ENCODE measurements around the gene HIC1.
A peak's percentile ranks its signal among the peaks of the same experiment; 100 is the strongest.

Gene HIC1

DNA sequence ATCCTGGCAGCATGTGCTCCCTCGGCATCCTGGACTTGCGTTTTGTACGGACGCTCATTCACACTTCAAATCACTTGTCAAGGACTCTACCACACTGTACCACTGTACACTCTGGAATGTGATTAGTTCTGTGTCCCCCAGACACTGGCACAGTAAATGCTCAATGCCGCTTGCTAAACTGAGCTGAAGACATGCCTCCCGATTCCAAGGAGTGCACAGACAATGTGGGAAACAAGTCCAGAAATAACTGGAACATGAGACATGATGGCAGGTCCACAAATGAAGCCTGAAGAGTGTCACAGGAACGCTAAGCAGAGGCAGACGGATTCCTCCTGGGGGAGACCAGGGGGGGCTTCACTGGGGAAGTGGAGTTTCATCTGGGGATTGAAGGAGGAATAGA is 22.1 kb downstream of the HIC1 start:
- no peak for DNase-seq

DNA sequence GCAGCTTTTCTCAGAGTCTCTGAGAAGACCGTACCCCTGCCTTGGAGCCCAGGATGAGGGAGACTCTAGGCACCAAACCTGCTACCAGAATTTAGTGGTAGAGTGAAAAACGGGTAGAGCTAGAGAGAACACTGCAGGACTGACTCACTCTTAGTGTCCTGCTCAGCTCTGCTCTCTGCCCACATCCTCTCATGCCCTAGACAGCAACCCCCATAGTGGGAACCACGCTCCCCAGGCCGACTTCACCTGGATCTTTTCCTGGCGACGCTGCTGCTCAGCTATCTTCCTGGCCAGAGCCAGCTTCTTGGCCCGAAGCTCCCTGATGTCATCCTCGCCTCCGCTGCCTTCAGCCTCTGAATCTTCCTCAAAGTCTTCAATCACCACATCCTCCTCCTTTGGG is 26.7 kb downstream of the HIC1 start:
- DNase-seq: no peak

- DNase-seq: no peak
These were observed 27.3 kb downstream of the HIC1 start for GRCh38 chr17:2082003-2082781.

GRCh38 chr17:2083613-2084035 is 28.7 kb downstream of the HIC1 start:
- DNase-seq: no peak

DNA sequence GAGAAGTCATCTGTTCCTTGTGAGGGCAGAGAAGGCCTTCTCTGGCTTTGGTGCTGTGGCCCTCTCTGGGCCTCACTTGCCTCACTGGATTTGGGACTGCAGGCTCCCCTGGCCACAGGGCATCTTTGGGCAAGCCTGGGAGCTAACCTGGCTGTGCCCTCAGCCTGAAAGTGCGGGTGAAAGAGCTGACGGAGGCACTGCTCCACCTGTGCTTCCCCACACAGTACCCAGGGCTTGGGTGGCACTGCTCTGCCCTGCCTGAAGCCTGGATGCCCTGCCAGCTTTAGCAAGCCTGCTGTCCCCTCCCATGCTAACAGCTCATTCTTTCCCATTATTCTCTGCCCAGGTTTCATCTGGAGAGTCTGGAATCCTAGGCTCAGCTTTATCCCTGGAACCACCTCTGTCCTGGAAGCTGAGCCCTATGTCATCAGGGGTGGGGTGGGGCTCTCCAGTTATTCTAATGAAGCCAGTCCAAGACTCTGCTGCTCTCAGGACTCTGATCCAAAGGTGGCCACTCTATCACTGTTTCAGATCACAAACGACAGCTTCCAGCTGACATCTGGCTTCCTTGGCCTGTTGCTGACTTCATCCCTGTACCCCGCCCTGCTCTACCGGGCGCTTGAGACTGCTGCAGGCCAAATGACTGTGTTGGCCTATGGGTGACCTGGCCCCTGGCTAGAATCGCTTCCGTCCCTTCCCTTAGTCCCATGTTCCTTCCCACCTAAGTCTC is 29.3 kb downstream of the HIC1 start:
- no peak for DNase-seq

- DNase-seq: no peak
These were observed 30.1 kb downstream of the HIC1 start for GRCh38 chr17:2084766-2085647.

- DNase-seq: no peak
These were observed 30.7 kb downstream of the HIC1 start for GRCh38 chr17:2085648-2085949.

- no peak for DNase-seq
These were observed 31.4 kb downstream of the HIC1 start for GRCh38 chr17:2086306-2086705.

- no peak for DNase-seq
These were observed 32.8 kb downstream of the HIC1 start for GRCh38 chr17:2087597-2088211.

- DNase-seq: no peak
These were observed 34.1 kb downstream of the HIC1 start for GRCh38 chr17:2089021-2089422.

GRCh38 chr17:2090210-2090641 is 35.3 kb downstream of the HIC1 start:
- no peak for DNase-seq

DNA sequence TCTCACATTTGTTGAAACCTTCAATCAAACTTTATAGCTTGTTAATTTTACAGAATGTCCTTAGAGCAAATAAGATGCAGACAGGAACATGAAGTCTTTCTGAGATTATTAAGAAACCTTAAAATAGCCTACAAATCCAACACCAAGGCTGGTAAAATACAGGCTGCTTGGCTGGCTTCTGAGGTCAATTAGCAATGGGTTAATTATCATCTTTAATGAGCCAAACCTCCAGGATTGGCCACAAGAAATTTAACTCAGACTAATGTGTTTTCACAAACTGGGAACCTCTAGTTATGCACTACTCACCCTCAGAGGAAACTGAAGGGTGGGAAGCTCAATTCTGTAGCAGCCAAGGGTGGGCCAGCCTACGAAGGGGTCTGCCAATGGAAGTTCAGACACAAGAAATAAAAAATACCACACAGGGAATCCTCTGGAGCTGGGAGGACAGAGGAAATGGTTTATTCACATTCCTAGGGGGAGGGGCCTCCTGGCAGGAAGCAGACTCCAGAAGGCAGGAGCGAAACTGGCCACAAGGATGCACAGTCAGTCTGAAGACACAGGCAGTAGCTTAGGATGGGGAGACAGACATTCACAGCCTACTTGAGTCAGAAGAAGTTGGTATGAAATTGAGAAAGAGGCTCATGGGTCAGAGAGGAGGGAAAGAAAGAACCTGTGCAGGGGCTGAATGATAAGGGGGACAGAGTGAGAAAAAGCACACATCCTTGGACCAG is 36.1 kb downstream of the HIC1 start:
- no peak for DNase-seq

- no peak for DNase-seq
These were observed 37.4 kb downstream of the HIC1 start for GRCh38 chr17:2092253-2092652.

DNA sequence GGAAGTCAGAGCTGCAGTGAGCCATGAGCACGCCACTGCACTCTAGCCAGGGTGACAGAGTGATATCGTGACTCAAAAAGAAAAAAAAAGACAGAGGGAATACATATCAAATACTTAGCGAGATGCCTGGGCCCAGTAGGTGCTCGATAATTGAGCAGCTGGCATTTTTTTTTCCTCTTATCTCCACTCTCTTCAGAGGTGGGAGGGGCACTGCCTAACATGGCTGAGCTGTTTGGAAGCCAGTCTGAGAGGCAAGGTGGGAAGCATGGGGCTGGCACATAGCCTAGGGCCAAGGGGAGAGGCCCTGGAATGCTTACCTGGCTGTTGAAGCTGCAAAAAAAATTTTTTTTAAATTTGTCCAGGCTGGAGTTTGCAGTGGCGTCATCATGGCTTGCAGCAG is 38.4 kb downstream of the HIC1 start:
- no peak for DNase-seq

DNA sequence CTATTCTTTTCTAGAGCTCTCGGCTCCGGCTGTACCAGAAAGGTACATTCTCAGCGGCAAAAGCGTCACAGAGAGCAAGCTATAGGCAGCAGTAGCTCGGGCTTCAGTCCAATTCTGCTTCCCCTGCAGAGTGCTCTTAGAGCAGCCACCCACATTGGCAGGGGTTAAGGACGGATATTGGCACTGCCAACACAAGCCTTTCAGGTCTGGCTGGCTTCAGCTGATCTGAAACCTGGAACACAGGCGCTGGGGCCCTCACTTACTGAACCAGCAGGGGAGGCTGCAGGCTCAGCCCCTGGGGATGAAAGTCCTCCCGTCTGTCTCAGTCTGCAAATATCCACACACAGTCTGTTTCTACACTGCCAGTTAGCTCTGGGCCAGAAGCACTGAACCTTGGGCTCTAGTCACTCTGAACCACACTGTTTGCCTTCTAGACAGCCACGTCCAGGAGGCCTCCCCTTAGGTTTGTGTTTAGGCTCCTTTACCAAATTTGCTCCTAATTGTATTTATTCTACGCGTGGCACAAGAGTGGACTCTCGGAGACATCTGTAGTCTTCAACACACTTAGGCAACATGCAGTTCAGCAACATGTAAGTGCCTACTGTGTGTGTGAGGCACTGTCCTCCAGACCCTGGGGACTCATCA is 40.1 kb downstream of the HIC1 start:
- peak in 1 of 2 experiments; percentile 7 for DNase-seq

- DNase-seq: no peak
These were observed 40.6 kb downstream of the HIC1 start for GRCh38 chr17:2095536-2095910.

DNA sequence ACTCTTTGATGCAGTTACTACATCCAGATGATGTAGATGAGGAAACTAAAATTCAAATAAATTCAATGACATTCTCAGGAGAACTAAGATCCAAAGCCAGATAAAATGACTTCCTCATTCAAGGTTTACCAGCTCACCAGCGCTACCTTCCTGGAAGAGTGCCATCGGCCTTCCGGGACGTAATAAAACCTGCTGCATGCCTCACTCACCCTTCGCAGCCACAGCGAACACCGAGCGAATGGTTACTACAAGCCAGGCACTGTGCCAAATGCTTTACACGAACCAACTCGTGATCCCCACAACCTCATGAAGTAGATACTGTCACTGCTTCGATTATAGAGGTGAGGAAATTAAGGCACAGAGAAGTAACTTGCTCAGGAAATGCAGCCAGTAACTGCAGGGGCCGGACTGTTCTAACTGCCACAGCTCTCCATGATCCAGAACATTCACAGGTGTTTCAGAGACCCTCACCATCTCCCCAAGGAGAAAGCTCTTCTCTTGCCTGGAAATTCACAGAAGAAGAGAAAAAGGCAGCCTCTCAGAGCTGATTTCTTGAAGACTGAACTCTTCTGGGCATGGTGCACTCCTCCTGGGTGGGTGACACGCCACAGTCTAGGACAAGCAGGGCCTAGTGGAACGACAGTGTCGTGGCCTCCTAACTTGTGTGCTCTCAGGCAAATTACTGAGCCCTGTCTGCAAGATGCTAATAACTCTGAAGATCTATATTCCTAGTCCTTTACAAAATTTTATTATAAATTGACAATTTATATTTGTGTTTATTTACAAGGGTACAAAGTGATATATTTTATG is 46.8 kb downstream of the HIC1 start:
- no peak for DNase-seq

GRCh38 chr17:2102931-2103809 is 48.3 kb downstream of the HIC1 start:
- no peak for DNase-seq

GRCh38 chr17:2105663-2106062 is 50.8 kb downstream of the HIC1 start:
- no peak for DNase-seq

Measured in NCI-H526 (cell line).